Activated CD4-positive, alpha-beta T cell treated with anti-CD3 and anti-CD28 coated beads, Interleukin-2, amount 50 U/mL, for 24 hours (primary cell): ENCODE results near the gene EPHA6.
"Not testable (repeated sequence)": the region's sequence is repeated elsewhere in the genome, so short reads cannot be mapped to it uniquely, and the experiment has no call there.

ENCODE experiments used
- DNase-seq, 2 donors: peaks; one replicate each; pipeline ENCODE4 v3.0.0-alpha.2; 2020; ENCODE audit warnings: low read depth in 1 of 2, low spot score in 1 of 2

The EPHA6 gene

DNA sequence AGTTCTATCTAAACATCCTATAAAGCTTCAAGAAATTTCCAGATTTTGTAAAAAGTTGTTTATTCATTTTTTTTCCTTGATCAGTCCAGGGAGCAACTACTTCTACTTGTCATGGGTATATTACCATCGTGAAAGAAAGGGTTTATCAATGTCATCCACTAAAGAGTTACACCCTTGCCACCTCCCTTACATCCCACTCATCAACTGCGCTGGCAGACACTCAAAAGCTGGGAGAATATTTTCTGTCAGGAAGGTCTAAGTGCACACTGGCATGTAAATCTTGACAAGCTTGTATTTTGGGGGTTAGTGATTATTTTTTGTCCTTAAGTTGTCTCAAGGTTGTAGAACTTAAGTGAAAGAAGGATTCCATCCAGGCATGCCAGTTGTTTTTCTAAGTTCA lies 761.8 kb downstream of the EPHA6 start:
- DNase-seq: no peak

DNA sequence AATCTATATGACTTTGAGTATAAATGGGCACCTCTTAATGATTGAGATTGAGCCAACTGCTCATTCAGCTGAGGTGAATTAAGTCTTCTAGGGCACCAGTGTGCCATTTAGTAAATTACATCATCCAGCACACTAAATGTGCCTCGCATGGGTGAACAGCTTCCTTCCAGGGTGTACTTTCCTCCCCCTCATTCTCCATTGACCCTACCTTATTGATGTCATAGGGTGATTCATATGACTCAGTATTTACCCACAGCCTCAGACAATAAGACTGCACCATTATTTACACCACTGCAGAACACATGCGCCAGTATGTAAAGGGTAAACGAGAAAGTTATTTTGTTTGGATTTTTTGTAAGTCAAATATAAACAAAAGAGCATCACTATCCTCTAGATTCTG lies 765.0 kb downstream of the EPHA6 start:
- no peak for DNase-seq

- no peak for DNase-seq
These were observed 796.2 kb downstream of the EPHA6 start for GRCh38 chr3:97610626-97611025.

- no peak for DNase-seq
These were observed 798.2 kb downstream of the EPHA6 start for GRCh38 chr3:97612632-97613031.

DNA sequence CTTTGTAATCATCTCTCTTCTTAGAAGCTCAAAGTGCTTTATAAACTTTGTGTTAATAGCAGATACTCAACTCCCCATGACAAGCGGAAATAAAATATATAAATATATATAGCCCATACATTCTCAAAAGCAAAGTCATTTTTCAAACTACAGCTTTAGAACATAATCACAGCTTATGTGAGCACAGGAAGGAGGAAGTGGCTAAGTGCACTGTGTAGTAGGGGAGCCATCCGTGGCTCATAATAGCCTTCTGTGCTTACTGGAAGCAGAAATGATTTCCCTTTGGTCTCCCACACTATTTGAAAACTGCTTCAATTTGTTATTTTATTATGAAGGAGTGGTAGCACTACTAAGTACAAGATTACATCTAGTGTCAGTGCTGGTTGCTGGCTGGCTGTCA lies 798.7 kb downstream of the EPHA6 start:
- DNase-seq: no peak

DNA sequence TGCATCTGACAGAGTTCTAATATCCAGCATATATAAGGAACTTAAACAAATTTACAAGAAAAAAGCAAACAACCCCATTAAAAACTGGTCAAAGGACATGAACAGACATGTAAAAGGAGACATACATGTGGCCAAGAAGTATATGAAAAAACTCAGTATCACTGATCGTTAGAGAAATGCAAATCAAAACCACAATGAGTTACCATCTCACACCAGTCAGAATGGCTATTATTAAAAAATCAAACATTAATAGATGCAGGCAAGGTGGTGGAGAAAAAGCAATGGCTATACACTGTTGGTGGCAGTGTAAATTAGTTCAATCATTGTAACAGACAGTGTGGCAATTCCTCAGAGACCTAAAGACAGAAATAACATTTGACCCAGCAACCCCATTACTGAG lies 806.1 kb downstream of the EPHA6 start:
- not testable (repeated sequence) for DNase-seq

DNA sequence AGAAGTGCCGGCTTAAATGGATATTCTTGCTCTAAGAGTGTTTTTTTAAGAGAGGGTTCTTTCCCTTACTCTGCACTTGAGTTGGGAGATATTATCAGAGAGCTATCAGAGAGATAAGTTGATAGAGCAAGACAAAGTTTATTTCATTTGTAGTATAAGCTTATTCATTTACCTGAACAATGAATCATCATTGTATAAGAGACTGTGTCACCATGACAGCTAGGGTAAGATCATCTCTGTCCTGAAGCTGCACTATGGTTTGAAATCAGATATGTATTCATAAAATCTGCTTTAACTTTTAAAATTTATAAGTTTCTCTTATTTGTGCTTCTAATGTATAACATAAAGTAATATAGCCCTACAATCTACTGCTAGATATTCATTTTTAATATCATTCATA lies 822.1 kb downstream of the EPHA6 start:
- DNase-seq: no peak

GRCh38 chr3:97646932-97647331 lies 832.5 kb downstream of the EPHA6 start:
- no peak for DNase-seq

GRCh38 chr3:97647441-97647982 lies 833.1 kb downstream of the EPHA6 start:
- no peak for DNase-seq

DNA sequence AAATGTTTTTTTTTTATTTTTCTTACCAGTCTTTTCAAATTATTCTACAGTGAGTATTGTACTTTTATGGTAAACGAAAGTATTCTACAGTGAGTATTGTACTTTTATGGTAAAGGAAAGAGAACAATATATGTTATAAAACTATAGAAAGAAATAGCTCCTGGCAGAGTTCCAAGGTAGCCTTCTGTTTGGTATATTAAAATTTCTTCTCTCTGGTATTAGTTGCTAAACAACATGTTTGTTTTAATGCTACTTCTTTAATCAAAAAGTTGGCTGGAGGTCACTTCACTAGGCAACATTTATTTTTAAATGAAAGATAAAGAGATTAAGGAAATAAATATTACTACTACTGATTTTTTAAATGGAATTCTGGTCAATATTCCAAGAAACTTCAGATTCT lies 841.6 kb downstream of the EPHA6 start:
- no peak for DNase-seq

DNA sequence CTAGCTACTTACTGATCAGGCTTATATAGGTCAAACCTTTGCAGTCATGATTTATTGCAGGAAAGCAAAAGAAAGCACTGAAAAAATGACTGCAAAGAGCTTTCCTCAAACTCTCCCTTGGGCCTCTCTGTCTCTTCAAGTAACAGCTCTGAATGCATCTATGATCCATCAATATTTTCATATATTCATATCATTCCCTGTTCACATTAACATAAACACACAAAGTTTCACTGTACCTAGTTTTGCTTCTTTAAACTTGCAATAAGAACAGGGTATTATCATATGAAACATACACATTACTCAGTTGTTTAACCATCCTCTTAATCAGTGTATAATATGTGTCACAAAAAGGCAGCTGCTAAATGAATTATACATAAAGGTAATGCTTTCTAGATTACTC lies 842.2 kb downstream of the EPHA6 start:
- DNase-seq: no peak

GRCh38 chr3:97658668-97659285 lies 844.4 kb downstream of the EPHA6 start:
- no peak for DNase-seq

DNA sequence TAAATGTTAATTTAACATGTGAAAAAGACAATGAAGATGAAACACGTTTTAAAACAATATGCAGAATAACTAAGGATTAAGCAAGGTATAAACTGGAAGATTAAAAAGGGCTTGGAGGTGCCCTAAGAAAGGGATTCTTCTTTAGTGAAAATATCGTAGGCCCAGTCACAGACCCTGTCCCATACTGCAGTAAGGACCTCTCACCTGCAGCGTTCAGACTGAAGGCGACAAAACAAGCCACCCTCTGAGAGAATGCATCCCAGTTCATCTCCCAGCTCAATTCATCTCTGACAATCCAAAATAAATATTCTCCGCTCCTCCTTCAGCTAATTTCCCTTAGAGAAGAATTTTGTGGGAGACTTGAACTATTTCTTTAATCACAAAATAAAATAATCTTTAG lies 847.9 kb downstream of the EPHA6 start:
- no peak for DNase-seq

DNA sequence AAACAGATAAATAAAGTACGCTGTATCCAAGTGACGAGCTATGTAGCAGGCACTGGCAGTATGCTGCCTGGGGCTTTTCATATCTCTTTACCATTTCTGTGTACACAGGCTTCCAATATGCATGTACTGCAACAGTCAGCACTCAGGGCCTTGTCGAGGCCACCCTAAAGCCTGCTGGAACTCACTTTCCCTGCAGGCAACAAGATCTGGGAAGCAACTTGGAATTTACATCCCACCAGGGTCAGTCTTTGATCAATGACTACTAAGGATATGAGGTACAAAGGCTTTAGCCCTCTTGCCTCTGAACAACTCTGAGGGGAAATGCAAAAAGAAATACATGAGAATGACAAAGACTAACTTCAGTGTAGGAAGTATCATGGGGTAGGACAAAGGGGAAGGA lies 848.4 kb downstream of the EPHA6 start:
- no peak for DNase-seq

GRCh38 chr3:97665896-97666295 lies 851.5 kb downstream of the EPHA6 start:
- DNase-seq: no peak

- DNase-seq: no peak
These were observed 856.6 kb downstream of the EPHA6 start for GRCh38 chr3:97670952-97671351.

DNA sequence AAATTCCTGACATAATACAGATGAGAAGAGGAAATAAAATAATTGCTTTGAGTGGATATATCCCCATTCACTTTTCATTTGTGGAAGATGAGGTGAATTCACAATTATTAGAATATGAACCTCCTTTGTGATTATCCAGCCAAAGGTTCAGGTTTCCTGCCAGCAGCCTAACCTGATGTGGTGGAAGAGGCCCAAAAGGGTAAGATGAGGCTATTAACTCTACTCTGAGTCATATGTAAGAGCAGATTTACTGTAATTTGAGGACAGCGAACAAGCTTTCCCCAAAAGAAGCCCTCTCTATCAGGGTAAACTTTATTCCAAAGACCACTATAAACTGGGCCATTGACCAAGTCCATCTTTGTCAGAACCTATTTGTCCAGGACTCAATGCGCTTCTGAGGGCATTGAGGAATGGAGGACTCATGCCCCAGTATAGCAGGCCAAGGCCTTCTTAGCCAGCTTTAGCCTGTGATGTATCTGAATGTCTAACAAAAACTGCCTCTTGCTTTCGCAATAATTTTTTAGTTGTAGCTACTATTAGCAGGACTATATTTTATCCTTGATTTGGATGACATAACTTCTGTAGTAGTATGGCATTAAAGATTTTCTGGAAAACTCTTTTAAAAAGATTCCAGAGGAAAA lies 859.1 kb downstream of the EPHA6 start:
- no peak for DNase-seq

DNA sequence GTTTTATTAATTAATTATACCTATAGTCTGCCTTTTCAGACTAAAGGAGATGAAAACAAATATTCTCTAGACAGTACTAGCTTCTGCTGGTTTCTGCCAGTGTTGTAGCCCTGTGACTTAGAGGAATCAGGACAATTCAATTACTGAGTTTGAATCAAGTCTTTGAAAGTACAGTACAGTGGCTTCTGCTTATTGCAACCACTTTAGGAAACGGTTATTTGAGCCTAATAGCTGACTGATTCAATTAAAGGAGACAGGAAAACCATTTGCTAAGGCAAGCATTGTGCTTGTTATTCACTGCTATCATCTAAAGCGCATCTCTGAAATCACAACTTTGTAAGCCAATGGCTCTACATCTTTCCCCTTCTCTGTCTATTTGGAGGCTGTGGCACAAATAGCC lies 860.1 kb downstream of the EPHA6 start:
- no peak for DNase-seq

DNA sequence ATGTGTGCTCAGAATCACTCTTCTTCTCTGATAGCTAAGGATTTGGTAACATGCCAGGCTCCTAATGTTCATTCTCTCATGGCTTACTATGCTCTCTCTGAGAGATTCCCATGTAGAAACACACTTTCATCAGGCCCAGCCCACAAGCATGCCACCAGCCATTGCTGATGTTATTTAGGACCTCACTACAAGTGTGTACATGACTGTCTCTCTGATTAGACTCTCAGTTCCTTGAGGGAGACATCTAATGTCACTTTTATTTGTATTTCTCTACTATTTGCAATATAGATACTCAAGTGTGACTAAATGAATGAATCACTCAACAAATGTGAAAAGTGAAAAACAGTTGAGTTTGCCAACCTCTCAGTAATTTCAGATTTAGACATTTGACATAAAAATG lies 865.8 kb downstream of the EPHA6 start:
- DNase-seq: no peak

- DNase-seq: no peak
These were observed 866.3 kb downstream of the EPHA6 start for GRCh38 chr3:97680696-97681095.

- no peak for DNase-seq
These were observed 870.1 kb downstream of the EPHA6 start for GRCh38 chr3:97684490-97684889.

- DNase-seq: no peak
These were observed 871.9 kb downstream of the EPHA6 start for GRCh38 chr3:97686258-97686657.

GRCh38 chr3:97687734-97688133 lies 873.3 kb downstream of the EPHA6 start:
- DNase-seq: no peak
